ENCODE data around the gene RPS6KA4. TPM values are rescaled to one million over a fixed set of nuclear protein-coding genes. Genes with fewer than 3 reads are reported as not detected.

Gene RPS6KA4
- polyA plus RNA-seq, 4 donors, result 9.4 to 16.3 (median 13.5) TPM

DNA sequence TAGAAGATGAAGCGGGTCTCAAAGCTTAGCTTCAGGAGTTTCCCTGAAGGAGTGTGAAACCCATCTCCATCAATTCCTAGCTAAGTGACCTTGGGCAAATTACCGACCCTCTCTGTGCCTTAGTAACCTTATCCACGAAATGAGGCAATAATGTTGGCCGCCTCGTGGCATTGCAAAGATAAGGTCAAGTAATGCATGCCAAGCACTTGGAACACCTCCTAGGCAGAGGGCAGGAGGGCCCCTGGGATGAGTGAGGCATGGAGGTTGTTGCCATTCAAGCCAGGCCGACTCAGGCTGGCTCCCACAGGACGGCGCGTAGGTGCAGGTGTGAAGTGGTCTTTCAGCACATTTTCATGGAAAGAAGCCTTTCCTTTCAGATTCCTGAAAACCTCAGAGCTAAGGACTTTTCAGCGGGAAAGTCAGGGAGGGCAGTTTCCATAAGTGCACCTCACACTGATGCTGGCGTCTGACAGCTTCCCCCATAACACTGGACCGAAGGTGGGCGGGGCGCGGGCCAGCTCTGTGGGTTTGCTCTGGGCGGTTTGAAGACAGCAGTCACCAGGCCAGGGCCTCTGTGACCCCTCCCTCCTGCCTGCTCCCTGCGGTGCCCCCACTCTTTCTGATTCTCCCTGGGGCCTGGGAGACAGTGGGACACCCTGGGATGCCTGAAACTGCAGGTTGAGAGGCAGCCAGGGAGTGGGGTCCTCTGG, 25.2 kb downstream of the RPS6KA4 start:
- no peak for DNase-seq (ENCODE audit: low read depth in 4 of 4, low spot score in 3 of 4)

DNA sequence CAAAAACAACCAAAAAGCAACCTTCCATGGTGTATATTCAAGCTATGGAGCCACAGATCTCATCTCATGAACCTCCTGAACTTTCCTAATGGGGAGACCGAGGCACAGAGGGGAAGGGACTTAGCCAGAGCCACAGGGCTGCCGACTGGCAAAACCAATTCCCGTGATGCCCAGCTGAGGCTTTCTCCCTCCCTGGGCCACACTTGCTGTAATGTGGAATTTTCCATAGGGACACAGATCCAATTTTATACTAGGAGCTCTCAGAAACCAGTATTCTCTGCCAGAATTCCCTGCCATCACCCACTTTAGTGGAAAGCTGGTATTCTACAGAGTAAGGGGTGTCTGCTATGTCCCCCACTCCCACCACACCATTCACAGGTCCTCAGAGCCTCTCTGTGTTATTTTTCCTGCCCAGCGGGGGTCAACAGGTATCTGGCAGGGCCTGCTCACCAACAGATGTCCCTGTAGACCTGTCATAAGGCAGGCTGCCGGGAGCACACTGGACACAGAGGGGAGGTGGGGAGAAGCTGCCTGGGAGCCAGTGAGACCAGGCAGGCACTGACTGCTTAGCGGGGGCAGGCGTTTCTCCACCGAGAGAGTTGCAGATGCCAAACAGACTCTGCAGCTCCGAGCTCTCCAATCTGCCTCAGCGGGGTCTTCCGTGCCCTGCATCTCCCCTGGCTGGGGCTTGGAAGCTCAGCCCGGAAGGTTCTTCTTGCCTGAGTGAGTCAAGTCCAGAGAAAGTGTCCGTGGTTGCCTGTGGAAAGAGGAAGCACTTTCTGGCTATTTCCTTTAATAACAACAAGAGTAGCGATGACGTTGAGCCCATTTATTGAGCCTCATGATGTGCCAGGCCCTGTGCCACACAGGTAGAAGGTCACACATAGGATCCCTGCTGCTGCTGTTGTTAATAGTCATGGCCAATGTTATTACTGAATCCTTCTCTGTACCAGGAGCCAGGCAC, 26.3 kb downstream of the RPS6KA4 start:
- no peak for DNase-seq (ENCODE audit: low read depth in 4 of 4, low spot score in 3 of 4)

DNA sequence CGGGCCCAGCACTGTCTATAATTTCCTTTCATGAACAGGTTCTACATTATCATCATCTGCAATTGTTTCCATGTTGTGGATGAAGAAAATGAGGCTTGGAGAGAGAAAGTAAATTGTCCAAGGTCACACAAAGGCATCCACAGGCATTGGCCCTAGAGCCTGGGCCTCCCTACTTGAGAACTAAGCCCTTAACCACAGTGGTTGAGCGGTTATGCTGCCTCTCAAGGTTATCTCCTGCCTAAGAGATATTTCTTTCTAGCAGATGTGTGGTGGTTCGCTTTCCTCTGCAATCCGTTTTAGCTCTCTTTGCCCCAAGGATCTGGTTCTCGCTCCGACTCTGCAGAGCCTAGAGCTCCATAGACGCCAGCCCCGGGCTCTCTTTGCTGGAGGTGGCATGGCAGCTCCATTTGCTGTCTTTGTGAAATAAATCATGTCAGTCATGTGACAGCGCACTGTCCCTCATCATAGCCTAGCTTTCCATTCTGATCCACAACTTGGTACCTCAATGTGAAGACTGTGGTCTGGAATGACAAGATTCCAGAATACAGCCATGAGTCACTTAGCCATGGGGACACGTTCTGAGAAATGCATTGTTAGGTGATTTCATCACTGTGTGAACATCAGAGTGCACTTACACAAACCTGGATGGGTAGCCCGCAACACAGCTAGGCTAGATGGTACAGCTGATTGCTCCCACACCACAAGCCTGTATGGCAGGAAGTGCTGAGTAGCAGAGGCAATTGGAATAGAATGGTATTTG, 27.2 kb downstream of the RPS6KA4 start:
- DNase-seq (ENCODE audit: low read depth in 4 of 4, low spot score in 3 of 4), result no peak

- no peak for DNase-seq (ENCODE audit: low read depth in 4 of 4, low spot score in 3 of 4)
These were observed 29.0 kb downstream of the RPS6KA4 start for GRCh38 chr11:64387916-64388315.

- DNase-seq (ENCODE audit: low read depth in 4 of 4, low spot score in 3 of 4), result no peak
These were observed 29.9 kb downstream of the RPS6KA4 start for GRCh38 chr11:64388894-64389293.

DNA sequence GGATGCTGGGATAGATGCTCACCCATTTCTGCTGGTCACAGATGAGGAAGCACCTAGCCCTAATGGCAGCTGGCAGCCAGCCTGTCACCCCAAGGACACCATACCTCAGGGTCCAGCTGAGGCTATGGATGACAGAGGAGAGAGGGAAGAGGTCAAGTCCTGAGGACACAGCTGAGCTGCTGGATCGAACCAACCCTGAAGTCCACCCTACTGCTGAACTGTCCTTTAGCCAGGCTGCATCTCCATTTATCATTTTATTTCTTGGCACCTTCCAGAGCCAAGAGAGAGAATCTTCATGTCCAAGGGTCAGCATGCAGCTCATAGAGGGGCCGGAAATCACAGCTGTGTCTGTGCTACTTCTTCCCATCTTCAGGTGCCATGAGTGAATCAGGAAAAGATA, 30.9 kb downstream of the RPS6KA4 start:
- DNase-seq (ENCODE audit: low read depth in 4 of 4, low spot score in 3 of 4), result no peak

DNA sequence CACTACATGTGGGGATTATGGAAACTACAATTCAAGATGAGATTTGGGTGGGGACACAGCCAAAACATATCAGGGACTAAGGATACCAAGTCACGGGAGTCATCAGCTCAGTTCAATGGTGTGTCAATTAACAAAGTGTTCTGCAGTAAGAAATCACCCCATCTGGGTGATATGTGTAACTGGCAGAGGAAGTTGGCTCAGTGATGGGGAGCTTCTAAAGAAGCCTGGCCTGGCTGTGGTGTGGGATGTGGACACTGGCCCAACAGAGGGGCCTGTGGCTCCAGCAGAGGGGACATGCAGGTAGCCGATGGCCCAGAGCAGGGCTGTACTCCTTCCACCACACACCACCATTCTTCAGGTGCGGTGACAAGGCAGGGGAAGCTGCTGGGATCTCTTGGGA, 31.6 kb downstream of the RPS6KA4 start:
- no peak for DNase-seq (ENCODE audit: low read depth in 4 of 4, low spot score in 3 of 4)

GRCh38 chr11:64391839-64392238, 32.9 kb downstream of the RPS6KA4 start:
- DNase-seq (ENCODE audit: low read depth in 4 of 4, low spot score in 3 of 4), result no peak

- DNase-seq (ENCODE audit: low read depth in 4 of 4, low spot score in 3 of 4), result no peak
These were observed 36.6 kb downstream of the RPS6KA4 start for GRCh38 chr11:64395545-64396078.

DNA sequence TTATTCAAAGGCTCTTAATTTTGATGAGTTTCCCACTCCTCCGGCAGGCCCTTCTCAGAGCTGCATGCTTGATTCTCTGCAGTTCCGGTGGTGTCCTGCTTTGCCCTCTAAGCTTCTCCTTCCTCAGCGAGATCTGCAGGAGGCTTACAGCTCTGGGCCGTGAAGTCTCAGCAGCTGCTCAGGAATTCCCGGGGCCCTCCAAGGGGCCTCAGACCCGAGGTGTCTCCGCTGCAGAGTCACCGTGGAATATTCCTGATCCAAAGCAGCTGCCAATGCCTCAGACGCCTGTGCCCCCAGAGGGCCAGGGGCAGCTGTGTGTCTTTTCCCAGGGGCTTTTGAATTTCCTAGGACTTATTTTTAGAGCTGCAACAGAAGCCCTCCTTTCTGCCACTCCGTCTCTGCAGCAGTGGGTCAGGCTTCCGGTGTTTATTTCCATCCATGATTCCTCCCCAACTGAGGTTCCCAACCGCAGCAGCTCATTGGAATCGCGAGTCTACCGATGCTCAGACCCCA, 37.2 kb downstream of the RPS6KA4 start:
- DNase-seq (ENCODE audit: low read depth in 4 of 4, low spot score in 3 of 4), result peak in 1 of 4 donors; percentile 20

- DNase-seq (ENCODE audit: low read depth in 4 of 4, low spot score in 3 of 4), result no peak
These were observed 41.1 kb downstream of the RPS6KA4 start for GRCh38 chr11:64400102-64400501.

DNA sequence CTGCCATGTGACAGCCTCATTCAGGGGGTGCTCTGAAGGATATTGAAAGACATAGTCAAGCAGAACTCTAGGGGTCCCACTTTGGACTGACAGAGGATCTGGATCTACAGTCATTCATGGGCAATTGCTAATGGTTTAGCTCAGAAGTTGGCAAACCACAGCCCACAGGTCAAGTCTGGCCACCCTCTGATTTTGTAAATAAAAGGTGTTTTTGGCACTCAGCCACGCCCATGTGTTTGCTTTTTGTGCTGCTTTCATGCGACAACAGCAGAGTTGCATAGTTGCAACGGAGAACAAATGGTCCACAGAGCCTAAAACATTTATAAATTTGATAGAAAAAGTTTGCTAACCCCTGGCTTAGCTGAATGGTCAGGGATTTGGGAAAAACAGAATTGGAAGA, 41.7 kb downstream of the RPS6KA4 start:
- DNase-seq (ENCODE audit: low read depth in 4 of 4, low spot score in 3 of 4), result no peak

GRCh38 chr11:64401775-64402174, 42.8 kb downstream of the RPS6KA4 start:
- DNase-seq (ENCODE audit: low read depth in 4 of 4, low spot score in 3 of 4), result no peak

- DNase-seq (ENCODE audit: low read depth in 4 of 4, low spot score in 3 of 4), result no peak
These were observed 44.1 kb downstream of the RPS6KA4 start for GRCh38 chr11:64403106-64403505.

DNA sequence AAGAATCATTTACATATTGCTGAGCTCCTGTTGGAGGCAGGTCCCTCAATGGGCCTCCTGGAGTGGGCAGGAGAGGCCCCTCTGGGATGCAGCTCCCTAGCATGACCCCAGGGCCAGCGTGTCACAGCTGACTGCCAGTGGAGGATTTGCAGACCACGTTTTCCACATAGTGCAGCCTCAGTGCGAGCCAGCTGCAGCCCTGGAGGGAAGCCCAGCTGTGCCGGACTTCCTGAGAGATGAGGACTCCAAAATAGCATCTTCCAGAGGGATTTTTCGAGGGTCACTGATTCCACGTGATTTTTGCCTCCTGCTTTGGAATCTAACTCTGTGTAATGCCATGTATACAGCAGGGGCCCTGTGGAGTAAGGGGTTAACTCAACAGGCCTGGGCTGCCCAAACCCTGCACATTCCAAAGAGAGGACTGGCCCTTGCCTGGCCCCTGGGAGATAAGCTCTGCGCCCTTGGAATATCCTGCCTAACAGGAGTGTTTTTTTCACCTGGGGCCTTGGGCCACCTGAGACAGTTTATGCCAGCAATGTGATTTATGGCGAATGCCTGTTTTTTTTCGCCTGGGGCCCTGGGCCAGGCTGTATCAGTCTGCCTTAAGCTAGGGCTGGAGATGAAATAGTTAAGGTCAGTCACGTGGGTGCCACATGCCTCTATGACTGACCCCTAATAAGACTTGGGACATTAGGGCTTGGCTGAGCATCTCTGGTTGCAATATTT, 47.4 kb downstream of the RPS6KA4 start:
- peak in 1 of 4 donors; percentile 32 for DNase-seq (ENCODE audit: low read depth in 4 of 4, low spot score in 3 of 4)

DNA sequence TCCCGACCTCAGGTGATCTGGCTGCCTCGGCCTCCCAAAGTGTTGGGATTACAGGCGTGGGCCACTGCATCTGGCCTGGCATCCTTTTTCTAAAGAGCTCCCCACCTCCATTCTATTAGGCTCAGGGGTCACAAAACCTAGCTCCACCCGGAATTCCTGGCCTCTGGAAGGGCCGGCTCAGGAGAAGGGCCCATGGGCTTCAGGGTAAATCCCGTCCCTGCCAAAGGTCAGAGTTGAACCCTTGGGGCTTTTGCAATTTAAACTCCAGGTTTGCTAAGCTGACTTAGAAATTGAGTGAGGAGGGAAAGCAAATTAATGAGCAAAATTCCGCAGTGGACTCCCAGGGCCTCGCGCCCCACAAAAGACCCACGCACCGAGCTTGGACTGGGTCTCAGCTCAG, 48.3 kb downstream of the RPS6KA4 start:
- DNase-seq (ENCODE audit: low read depth in 4 of 4, low spot score in 3 of 4), result no peak

GRCh38 chr11:64407630-64408029, 48.7 kb downstream of the RPS6KA4 start:
- DNase-seq (ENCODE audit: low read depth in 4 of 4, low spot score in 3 of 4), result no peak

DNA sequence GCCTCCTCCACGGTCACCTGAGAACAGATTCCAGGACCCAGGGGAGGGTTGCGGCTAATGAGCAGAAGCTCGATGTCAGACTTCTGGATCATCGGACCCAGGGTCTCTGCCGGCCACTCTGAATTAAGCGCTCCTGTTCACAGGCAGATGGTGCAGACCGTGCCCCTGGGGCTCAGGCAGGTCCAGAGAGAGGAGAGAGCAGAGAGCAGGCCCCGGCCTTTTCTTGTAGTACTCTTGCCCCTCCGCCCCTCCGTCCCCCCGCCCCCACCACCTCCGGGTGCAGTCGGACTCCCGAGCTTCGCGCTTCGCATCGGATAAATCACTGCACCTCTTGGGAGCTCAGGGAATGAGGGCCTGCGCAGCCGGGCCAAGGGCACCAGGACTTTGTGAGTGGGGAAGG, 50.3 kb downstream of the RPS6KA4 start:
- DNase-seq (ENCODE audit: low read depth in 4 of 4, low spot score in 3 of 4), result no peak

DNA sequence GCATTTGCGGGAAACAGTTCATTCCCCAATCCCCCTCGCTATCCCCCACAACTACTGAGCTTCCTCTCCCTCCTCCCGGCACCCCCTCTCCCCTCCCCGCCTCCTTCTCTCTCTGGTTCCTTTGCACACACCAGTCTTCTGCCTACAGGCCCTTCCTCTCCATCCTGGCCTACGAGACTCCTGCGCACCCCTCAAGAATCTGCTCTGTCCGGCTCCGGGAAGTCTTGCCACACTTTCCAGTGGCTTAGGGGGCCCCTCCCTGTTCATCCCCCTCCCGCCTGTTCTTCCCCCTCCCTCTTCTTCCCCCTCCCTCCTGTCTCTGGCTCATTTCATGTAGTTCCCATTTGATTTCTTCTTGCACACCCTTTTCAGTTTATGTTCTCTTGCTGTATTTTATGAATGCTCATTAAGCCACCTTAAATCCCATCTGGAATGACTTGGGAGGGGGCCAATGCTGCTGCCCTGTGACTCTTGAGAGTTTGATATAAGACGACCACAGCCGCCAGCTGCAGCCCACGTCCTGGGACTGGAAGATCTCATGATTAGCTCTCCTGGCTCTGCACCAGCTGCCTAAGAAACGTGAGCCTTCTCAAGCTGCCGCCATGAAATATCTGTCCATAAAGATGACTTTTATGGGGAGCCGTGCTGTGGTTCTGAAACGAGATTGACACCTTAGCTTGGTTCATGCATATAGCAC, 50.9 kb downstream of the RPS6KA4 start:
- DNase-seq (ENCODE audit: low read depth in 4 of 4, low spot score in 3 of 4), result peak in 2 of 4 donors; percentile 32 to 64
